IMR-90 (cell line): Measurements from ENCODE around the gene FARS2. TPM values are rescaled to one million over a fixed set of nuclear protein-coding genes. Genes with fewer than 3 reads are reported as not detected.
A peak's percentile ranks its signal among the peaks of the same experiment; 100 is the strongest.

ENCODE experiments used
- ATAC-seq: fragments of 200-7000 bp; cut with Tn5 transposase; 2 replicates; pipeline ENCODE4 v1.9.1; 2020; ENCODE audit warnings: low read depth, mild to moderate bottlenecking, moderate library complexity
- BruUV-seq: library from RNA; stranded (reverse); fragments of 400-500 nt; replicated peaks from 2 replicates; lab custom pipeline; 2021; lab: Mats Ljungman, UMichigan
- CTCF ChIA-PET: fragments of 300-600 bp; formaldehyde crosslinking; extraction: SDS; loops from one replicate; lab custom pipeline; 2021; ENCODE audit warnings: antibody characterized with exemption; lab: Yijun Ruan, JAX
- POLR2A ChIA-PET: fragments of 300-600 bp; sonication (Branson Sonifier 250); formaldehyde crosslinking; loops from one replicate; lab custom pipeline; 2022; ENCODE audit warnings: antibody characterized with exemption; ENCODE audit not compliant: unreplicated experiment; lab: Charles Lee
- DNase-seq: peaks from one replicate; pipeline ENCODE4 v3.0.0; 2013
- H2AFZ ChIP-seq: replicated peaks from 2 replicates; pipeline ENCODE3; 2013; ENCODE audit warnings: low read length, mild to moderate bottlenecking; ENCODE audit not compliant: poor library complexity
- H2AK5ac ChIP-seq: 2 replicates; pipeline ENCODE4 v1.6.1; 2013; ENCODE audit warnings: low read depth, low read length, inconsistent platforms
- H2AK9ac ChIP-seq: replicated peaks from 2 replicates; pipeline ENCODE3; 2013; ENCODE audit warnings: mild to moderate bottlenecking, low read depth, low read length, moderate library complexity; ENCODE audit not compliant: poor library complexity
- H2BK120ac ChIP-seq: 2 replicates; pipeline ENCODE4 v1.6.1; 2013; ENCODE audit warnings: low read depth, low read length, inconsistent platforms
- H2BK15ac ChIP-seq: 3 replicates; pipeline ENCODE4 v1.6.1; 2013; ENCODE audit warnings: low read depth, low read length, inconsistent platforms
- H2BK20ac ChIP-seq: 2 replicates; pipeline ENCODE4 v1.6.1; 2013; ENCODE audit warnings: low read depth, mild to moderate bottlenecking, inconsistent platforms, low read length, moderate library complexity
- H2BK5ac ChIP-seq: 2 replicates; pipeline ENCODE4 v1.6.1; 2013; ENCODE audit warnings: mild to moderate bottlenecking, low read depth, low read length, inconsistent platforms; ENCODE audit not compliant: poor library complexity, severe bottlenecking
- H3K14ac ChIP-seq: replicated peaks from 2 replicates; pipeline ENCODE4 v1.6.1; 2013; ENCODE audit warnings: low read depth, low read length, inconsistent platforms
- H3K18ac ChIP-seq: 2 replicates; pipeline ENCODE4 v1.6.1; 2013; ENCODE audit warnings: low read depth, low read length, control low read depth
- H3K23ac ChIP-seq: 2 replicates; pipeline ENCODE4 v1.6.1; 2013; ENCODE audit warnings: low read depth, low read length, inconsistent platforms
- H3K27ac ChIP-seq: 2 replicates; pipeline ENCODE4 v1.5.1; 2013; ENCODE audit warnings: mild to moderate bottlenecking, control low read depth, low read length; ENCODE audit not compliant: insufficient read depth
- H3K27me3 ChIP-seq: 2 replicates; pipeline ENCODE4 v1.6.1; 2013; ENCODE audit warnings: low read length; ENCODE audit not compliant: control insufficient read depth, insufficient read depth
- H3K36me3 ChIP-seq: 2 replicates; pipeline ENCODE4 v1.6.1; 2013; ENCODE audit warnings: low read length, mixed read lengths; ENCODE audit not compliant: control insufficient read depth, insufficient read depth
- H3K4ac ChIP-seq: 2 replicates; pipeline ENCODE4 v1.6.1; 2013; ENCODE audit warnings: low read depth, low read length, inconsistent platforms
- H3K4me1 ChIP-seq: 2 replicates; pipeline ENCODE4 v1.6.1; 2013; ENCODE audit warnings: low read length, mixed read lengths; ENCODE audit not compliant: control insufficient read depth, insufficient read depth
- H3K4me2 ChIP-seq: 2 replicates; pipeline ENCODE4 v1.6.1; 2013; ENCODE audit warnings: low read depth, mild to moderate bottlenecking, control low read depth, low read length, moderate library complexity
- H3K4me3 ChIP-seq: 2 replicates; pipeline ENCODE4 v1.5.1; 2013; ENCODE audit warnings: low read depth, mild to moderate bottlenecking, control low read depth, low read length, moderate library complexity; ENCODE audit not compliant: insufficient read depth
- H3K56ac ChIP-seq: 2 replicates; pipeline ENCODE4 v1.6.1; 2013; ENCODE audit warnings: low read length, inconsistent platforms; ENCODE audit not compliant: insufficient read depth; ENCODE audit errors: extremely low read depth
- H3K79me1 ChIP-seq, 2 experiments: 2 replicates each; pipeline ENCODE4 v1.6.1; 2013; ENCODE audit warnings: low read length in 2 of 2, inconsistent platforms in 1 of 2, low read depth in 1 of 2
- H3K9ac ChIP-seq: 2 replicates; pipeline ENCODE4 v1.6.1; 2013; ENCODE audit warnings: low read depth, low read length, control low read depth
- H3K9me1 ChIP-seq: 2 replicates; pipeline ENCODE4 v1.6.1; 2013; ENCODE audit warnings: low read length, inconsistent platforms; ENCODE audit not compliant: insufficient read depth
- H3K9me3 ChIP-seq: 2 replicates; pipeline ENCODE4 v1.6.1; 2013; ENCODE audit warnings: low read length; ENCODE audit not compliant: control insufficient read depth, insufficient read depth
- H4K20me1 ChIP-seq: 2 replicates; pipeline ENCODE4 v1.6.1; 2013; ENCODE audit warnings: low read length, inconsistent platforms; ENCODE audit not compliant: insufficient read depth
- H4K5ac ChIP-seq: 2 replicates; pipeline ENCODE4 v1.6.1; 2013; ENCODE audit warnings: mild to moderate bottlenecking, low read depth, low read length, control low read depth
- H4K8ac ChIP-seq, 2 experiments: 2 replicates each; pipeline ENCODE4 v1.6.1; 2013; ENCODE audit warnings: low read depth in 2 of 2, low read length in 2 of 2, control low read depth in 1 of 2, inconsistent platforms in 1 of 2
- H4K91ac ChIP-seq: 2 replicates; pipeline ENCODE4 v1.6.1; 2013; ENCODE audit warnings: low read depth, low read length, inconsistent platforms; ENCODE audit not compliant: insufficient read depth
- CTCF ChIP-seq: conservative IDR thresholded peaks from 2 replicates; pipeline ENCODE4 v1.5.1; 2012; ENCODE audit warnings: mild to moderate bottlenecking, low read depth, low read length, improper control_type of control experiment
- RAD21 ChIP-seq: IDR thresholded peaks from 2 replicates; pipeline ENCODE4 v1.6.1; 2012; ENCODE audit warnings: low read length, improper control_type of control experiment
- SMC3 ChIP-seq: fragments of 150-350 bp; IDR thresholded peaks from 2 replicates; pipeline ENCODE4 v1.6.1; 2016; ENCODE audit warnings: low read depth, mild to moderate bottlenecking, antibody characterized with exemption, low read length, moderate library complexity
- whole genome bisulfite sequencing, 2 experiments: methylation state at CpG; one replicate each; pipeline versions ENCODE4 v1.1.5 to v1.1.7; 2013; ENCODE audit warnings: missing lambda C conversion rate in 2 of 2; ENCODE audit not compliant: insufficient read length in 1 of 2; ENCODE audit errors: extremely low coverage in 2 of 2; 5-methylcytosine and 5-hydroxymethylcytosine counted together
- dilution Hi-C: fragments of 300-500 bp; cut with HindIII; formaldehyde crosslinking; loops from one replicate; pipeline ENCODE4 v1.14.3; 2018; ENCODE audit warnings: low sequenced_read_pairs; ENCODE audit not compliant: unreplicated experiment
- in situ Hi-C: fragments of 300-500 bp; cut with MboI; formaldehyde crosslinking; loops from 3 replicates; pipeline ENCODE4 v1.14.3; 2019; ENCODE audit warnings: low sequenced_read_pairs, inconsistent platforms, mixed read lengths
- intact Hi-C: fragments of 100-400 bp; cut with micrococcal nuclease; formaldehyde crosslinking; loops from 2 replicates; pipeline ENCODE4 v1.10.0; 2022
- polyA plus RNA-seq, 3 experiments: library from polyadenylated mRNA; depleted of rRNA; stranded (reverse); fragments of >200 nt; gene quantifications; 2 replicates each; pipeline ENCODE4 v1.2.3, GENCODE V29; 2012; ENCODE audit warnings: low replicate concordance in 1 of 3
- total RNA-seq: library from RNA; depleted of rRNA; stranded (reverse); fragments of >200 nt; gene quantifications from 2 replicates; pipeline ENCODE4 v1.2.3, GENCODE V29; 2012
- TF ChIP-seq, protein P1 (sequence below): fragments of 150-350 bp; IDR thresholded peaks from 2 replicates; pipeline ENCODE4 v1.6.1; 2016; ENCODE audit warnings: low read depth, mild to moderate bottlenecking, low read length, moderate library complexity, borderline replicate concordance

Gene FARS2
- total and polyA plus RNA-seq, 2 of the 4 experiments (the other 2 are of a cell fraction): 12.1 to 28.9 TPM

- H3K9ac ChIP-seq: no peak overlapping the region
- peaks cover 0 to 10% of the 10 kb centered on the region in 2 experiments; a peak in 3 of 4 replicates for H3K79me1 ChIP-seq
- no peak overlapping the region for H4K8ac ChIP-seq
- no peak overlapping the region for H2AFZ ChIP-seq
- no CpG with 5 or more reads among the region's 4 CpGs for WGBS, 2 experiments
- H3K27ac ChIP-seq: no peak overlapping the region
- no peaks in the 10 kb centered on the region; the same call in 1 of the 2 replicates for H4K20me1 ChIP-seq
- DNase-seq: peak; percentile 37
- H3K18ac ChIP-seq: no peak overlapping the region
- H3K9me3 ChIP-seq: no peaks in the 10 kb centered on the region
- H3K27me3 ChIP-seq: no peaks in the 10 kb centered on the region
- no peak overlapping the region for H3K14ac ChIP-seq
- no peak overlapping the region for H3K4ac ChIP-seq
- H3K56ac ChIP-seq: no peak overlapping the region
- H3K9me1 ChIP-seq: no peaks in the 10 kb centered on the region
- no peak overlapping the region for H3K4me3 ChIP-seq
- no peak overlapping the region for H3K4me2 ChIP-seq
- H4K5ac ChIP-seq: no peak overlapping the region
- no peak overlapping the region for H2BK20ac ChIP-seq
- in situ Hi-C loops: loop anchor here (10.0 kb wide), 1 partner anchor 1097 kb away; no protein-coding TSS in a partner anchor
- CTCF ChIA-PET: interaction anchor here (0.5 to 1.5 kb wide), 7 partner anchors 9 to 608 kb away, joined by 3 to 4 read pairs (median 3); no protein-coding TSS in a partner anchor
- H2BK5ac ChIP-seq: no peak overlapping the region
- H3K4me1 ChIP-seq: no peaks in the 10 kb centered on the region
- peak; percentile 53; the same call in 1 of the 2 replicates for ATAC-seq
- no peak overlapping the region for H2BK120ac ChIP-seq
- POLR2A ChIA-PET: no interaction called here
- H2AK5ac ChIP-seq: no peak overlapping the region
- H3K23ac ChIP-seq: no peak overlapping the region
- no peaks in the 10 kb centered on the region for H3K36me3 ChIP-seq
- intact Hi-C loops: loop anchor here (1.0 to 5.0 kb wide), 5 partner anchors 140 to 1090 kb away; partner anchors contain the start of genes FARS2 and LYRM4
- dilution Hi-C loops: no loop called here
- H4K91ac ChIP-seq: no peak overlapping the region
- no peak overlapping the region for H2BK15ac ChIP-seq
- H2AK9ac ChIP-seq: no peak overlapping the region
- peak; percentile 75 for TF ChIP-seq RAD21
- TF ChIP-seq, protein P1, sequence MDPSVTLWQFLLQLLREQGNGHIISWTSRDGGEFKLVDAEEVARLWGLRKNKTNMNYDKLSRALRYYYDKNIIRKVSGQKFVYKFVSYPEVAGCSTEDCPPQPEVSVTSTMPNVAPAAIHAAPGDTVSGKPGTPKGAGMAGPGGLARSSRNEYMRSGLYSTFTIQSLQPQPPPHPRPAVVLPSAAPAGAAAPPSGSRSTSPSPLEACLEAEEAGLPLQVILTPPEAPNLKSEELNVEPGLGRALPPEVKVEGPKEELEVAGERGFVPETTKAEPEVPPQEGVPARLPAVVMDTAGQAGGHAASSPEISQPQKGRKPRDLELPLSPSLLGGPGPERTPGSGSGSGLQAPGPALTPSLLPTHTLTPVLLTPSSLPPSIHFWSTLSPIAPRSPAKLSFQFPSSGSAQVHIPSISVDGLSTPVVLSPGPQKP: no peak
- peak; percentile 69 for TF ChIP-seq CTCF
- peak; percentile 65 for TF ChIP-seq SMC3
- no TSS peak for BruUV-seq
Measured at GRCh38 chr6:5401845-5402738, 140.8 kb downstream of the FARS2 start.
